OCI-LY7 (cell line): ENCODE data around the gene WDR26. TPM values are rescaled to one million over a fixed set of nuclear protein-coding genes. Genes with fewer than 3 reads are reported as not detected.

ENCODE experiments used
- BruUV-seq: library from RNA; stranded (reverse); fragments of 400-500 nt; replicated peaks from 2 replicates; lab custom pipeline; 2021; lab: Mats Ljungman, UMichigan
- CTCF ChIA-PET: fragments of 300-600 bp; sonication (Branson Sonifier 250); formaldehyde crosslinking; loops from one replicate; lab custom pipeline; 2022; ENCODE audit warnings: antibody characterized with exemption; ENCODE audit not compliant: unreplicated experiment; lab: Charles Lee
- POLR2A ChIA-PET: fragments of 300-600 bp; sonication (Branson Sonifier 250); formaldehyde crosslinking; loops from one replicate; lab custom pipeline; 2022; ENCODE audit warnings: antibody characterized with exemption; lab: Charles Lee
- DNase-seq: peaks from one replicate; pipeline ENCODE4 v3.0.0-alpha.2; 2015; ENCODE audit warnings: low spot score
- H2AFZ ChIP-seq: fragments of 200-600 bp; sonication (generic), shearing (Covaris generic); 2 replicates; pipeline ENCODE4 v1.6.1; 2014; ENCODE audit warnings: mild to moderate bottlenecking, antibody characterized with exemption, low read length, moderate library complexity
- H3K27ac ChIP-seq: fragments of 200-600 bp; sonication (generic); 2 replicates; pipeline ENCODE4 v1.5.1; 2014; ENCODE audit warnings: mixed run types, low read depth, mild to moderate bottlenecking, moderate library complexity, low read length, inconsistent platforms; ENCODE audit not compliant: poor library complexity, severe bottlenecking
- H3K36me3 ChIP-seq: fragments of 200-600 bp; sonication (generic); 2 replicates; pipeline ENCODE4 v1.6.1; 2014; ENCODE audit warnings: mild to moderate bottlenecking, antibody characterized with exemption, low read length, moderate library complexity, mixed read lengths; ENCODE audit not compliant: insufficient read depth
- H3K4me1 ChIP-seq: fragments of 200-600 bp; sonication (generic); 2 replicates; pipeline ENCODE4 v1.5.1; 2014; ENCODE audit warnings: mild to moderate bottlenecking, low read length; ENCODE audit not compliant: insufficient read depth, poor library complexity, severe bottlenecking
- H3K4me2 ChIP-seq: fragments of 200-600 bp; sonication (generic); 2 replicates; pipeline ENCODE4 v1.6.1; 2014; ENCODE audit warnings: mild to moderate bottlenecking, low read length
- H3K4me3 ChIP-seq: fragments of 200-600 bp; sonication (generic); 2 replicates; pipeline ENCODE4 v1.5.1; 2014; ENCODE audit warnings: mild to moderate bottlenecking, low read depth, low read length; ENCODE audit not compliant: poor library complexity, severe bottlenecking
- H3K79me2 ChIP-seq: fragments of 200-600 bp; sonication (generic); 2 replicates; pipeline ENCODE4 v1.6.1; 2016; ENCODE audit warnings: low read depth, mild to moderate bottlenecking, low read length, moderate library complexity, mixed read lengths; ENCODE audit not compliant: insufficient read depth
- H3K9me2 ChIP-seq: fragments of 200-600 bp; sonication (generic); 2 replicates; pipeline ENCODE4 v1.6.1; 2016; ENCODE audit warnings: mild to moderate bottlenecking, low read length, mixed read lengths; ENCODE audit not compliant: insufficient read depth
- H3K9me3 ChIP-seq: fragments of 200-600 bp; sonication (generic); 2 replicates; pipeline ENCODE4 v1.6.1; 2014; ENCODE audit warnings: mild to moderate bottlenecking, mixed run types, low read length, mixed read lengths
- H4K20me1 ChIP-seq: fragments of 200-600 bp; sonication (generic); 2 replicates; pipeline ENCODE4 v1.6.1; 2014; ENCODE audit warnings: mild to moderate bottlenecking, antibody characterized with exemption, low read length, moderate library complexity, mixed read lengths; ENCODE audit not compliant: insufficient read depth
- EZH2phosphoT487 ChIP-seq: fragments of 200-600 bp; sonication (generic); IDR thresholded peaks from 2 replicates; pipeline ENCODE4 v1.6.1; 2018; ENCODE audit warnings: low read depth, borderline replicate concordance, mild to moderate bottlenecking, mixed run types, antibody characterized with exemption, low read length, moderate library complexity, mixed read lengths
- intact Hi-C: fragments of 100-400 bp; cut with micrococcal nuclease; formaldehyde crosslinking; loops from one replicate; pipeline ENCODE4 v1.10.0; 2022; ENCODE audit not compliant: unreplicated experiment
- total RNA-seq, 2 experiments: library from RNA; depleted of rRNA in 1 of 2; stranded (reverse); fragments of >200 nt in 1 of 2; shearing (Covaris generic) in 1 of 2; gene quantifications; 2 replicates each; pipeline ENCODE4 v1.2.3, GENCODE V29; 2014 to 2022
- TF ChIP-seq, protein P1 (sequence below): fragments of 200-600 bp; sonication (generic); conservative IDR thresholded peaks from 2 replicates; pipeline ENCODE4 v1.5.1; 2014; ENCODE audit warnings: mild to moderate bottlenecking, antibody characterized with exemption, low read length, moderate library complexity, mixed read lengths

Gene WDR26
- total RNA-seq, 2 experiments from 2014 or later, result 32.0 to 77.5 TPM

DNA sequence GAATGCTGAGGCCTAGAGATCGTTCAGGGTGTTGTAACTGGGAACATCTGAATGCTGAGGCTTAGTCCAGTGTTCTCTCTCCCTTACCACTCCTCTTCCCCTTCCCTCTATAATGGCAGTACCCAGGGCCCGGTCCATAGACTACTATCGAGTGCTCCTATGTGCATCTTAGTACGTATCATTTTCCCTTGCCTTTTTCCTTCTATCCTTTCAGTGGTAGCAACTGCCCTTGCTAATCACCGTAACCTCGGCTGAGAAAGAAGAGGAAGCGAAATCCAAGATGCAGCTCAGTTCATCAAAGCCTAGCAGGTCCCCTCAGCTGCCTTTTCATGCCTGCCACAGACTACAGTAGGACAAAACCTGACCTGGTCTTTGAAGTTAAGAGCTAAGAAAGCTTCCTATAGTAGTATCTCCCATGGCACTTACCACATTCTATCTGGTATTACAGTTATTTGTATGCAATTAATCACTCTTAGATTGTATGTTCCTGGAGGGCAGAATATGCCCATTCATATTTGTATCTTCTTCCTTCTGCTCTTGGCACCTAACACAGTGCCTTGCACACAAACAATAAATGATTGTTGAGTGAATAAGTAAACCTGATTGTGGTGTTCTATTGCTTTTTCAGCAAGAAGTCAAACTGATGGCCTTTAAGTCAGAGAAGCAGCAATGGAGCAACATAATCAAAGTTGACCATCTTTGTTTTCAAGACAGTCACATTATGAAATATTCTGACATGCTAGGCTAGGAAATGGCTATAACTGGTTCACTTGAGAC is 55.6 kb downstream of the WDR26 start:
- BruUV-seq, result no TSS peak
- CTCF ChIA-PET, result no interaction called here
- no peak for TF ChIP-seq EZH2phosphoT487
- TF ChIP-seq, protein P1, sequence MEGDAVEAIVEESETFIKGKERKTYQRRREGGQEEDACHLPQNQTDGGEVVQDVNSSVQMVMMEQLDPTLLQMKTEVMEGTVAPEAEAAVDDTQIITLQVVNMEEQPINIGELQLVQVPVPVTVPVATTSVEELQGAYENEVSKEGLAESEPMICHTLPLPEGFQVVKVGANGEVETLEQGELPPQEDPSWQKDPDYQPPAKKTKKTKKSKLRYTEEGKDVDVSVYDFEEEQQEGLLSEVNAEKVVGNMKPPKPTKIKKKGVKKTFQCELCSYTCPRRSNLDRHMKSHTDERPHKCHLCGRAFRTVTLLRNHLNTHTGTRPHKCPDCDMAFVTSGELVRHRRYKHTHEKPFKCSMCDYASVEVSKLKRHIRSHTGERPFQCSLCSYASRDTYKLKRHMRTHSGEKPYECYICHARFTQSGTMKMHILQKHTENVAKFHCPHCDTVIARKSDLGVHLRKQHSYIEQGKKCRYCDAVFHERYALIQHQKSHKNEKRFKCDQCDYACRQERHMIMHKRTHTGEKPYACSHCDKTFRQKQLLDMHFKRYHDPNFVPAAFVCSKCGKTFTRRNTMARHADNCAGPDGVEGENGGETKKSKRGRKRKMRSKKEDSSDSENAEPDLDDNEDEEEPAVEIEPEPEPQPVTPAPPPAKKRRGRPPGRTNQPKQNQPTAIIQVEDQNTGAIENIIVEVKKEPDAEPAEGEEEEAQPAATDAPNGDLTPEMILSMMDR, result no peak
- Histone ChIP-seq H3K36me3 (peaks cover 42% of the 10 kb centered on the region), H3K9me2 (no peaks in the 10 kb centered on the region), H3K27ac (no peak overlapping the region), H3K4me3 (no peak overlapping the region), H3K4me2 (no peak overlapping the region), H3K79me2 (no peaks in the 10 kb centered on the region), H2AFZ (no peak overlapping the region), H3K4me1 (peaks cover 11% of the 10 kb centered on the region), H4K20me1 (no peaks in the 10 kb centered on the region), H3K9me3 (no peaks in the 10 kb centered on the region)
- POLR2A ChIA-PET, result interaction anchor here (0.6 kb wide), 1 partner anchor 67 kb away, joined by 4 read pairs; no protein-coding TSS in a partner anchor
- intact Hi-C loops, result no loop called here
- DNase-seq, result no peak

DNA sequence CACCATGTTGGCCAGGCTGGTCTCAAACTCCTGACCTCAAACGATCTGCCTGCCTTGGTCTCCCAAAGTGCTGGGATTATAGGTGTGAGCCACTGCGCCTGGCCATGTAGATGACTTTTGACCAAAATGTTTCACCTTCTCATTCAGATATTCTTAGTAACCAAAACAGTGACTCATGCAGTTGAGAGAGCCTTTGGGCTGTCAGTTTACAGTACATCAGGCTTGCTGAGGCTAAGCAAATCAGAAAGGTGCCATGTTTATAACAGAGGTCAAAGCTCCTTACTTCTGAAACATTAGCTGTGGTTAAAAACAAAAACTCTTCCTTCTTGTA is 57.0 kb downstream of the WDR26 start:
- intact Hi-C loops, result no loop called here
- Histone ChIP-seq H3K27ac (no peak overlapping the region), H3K36me3 (peaks cover 56% of the 10 kb centered on the region), H3K4me2 (no peak overlapping the region), H2AFZ (no peak overlapping the region), H4K20me1 (no peaks in the 10 kb centered on the region), H3K9me3 (no peaks in the 10 kb centered on the region), H3K9me2 (no peaks in the 10 kb centered on the region), H3K4me1 (peaks cover 11% of the 10 kb centered on the region), H3K79me2 (no peaks in the 10 kb centered on the region), H3K4me3 (no peak overlapping the region)
- ChIA-PET POLR2A (interaction anchor here (0.6 to 5.5 kb wide), 5 partner anchors 11 to 105 kb away, joined by 3 to 28 read pairs (median 5); no protein-coding TSS in a partner anchor), CTCF (no interaction called here)
- no peak for TF ChIP-seq EZH2phosphoT487
- TF ChIP-seq, protein P1, result no peak
- no peak for DNase-seq
- no TSS peak for BruUV-seq

DNA sequence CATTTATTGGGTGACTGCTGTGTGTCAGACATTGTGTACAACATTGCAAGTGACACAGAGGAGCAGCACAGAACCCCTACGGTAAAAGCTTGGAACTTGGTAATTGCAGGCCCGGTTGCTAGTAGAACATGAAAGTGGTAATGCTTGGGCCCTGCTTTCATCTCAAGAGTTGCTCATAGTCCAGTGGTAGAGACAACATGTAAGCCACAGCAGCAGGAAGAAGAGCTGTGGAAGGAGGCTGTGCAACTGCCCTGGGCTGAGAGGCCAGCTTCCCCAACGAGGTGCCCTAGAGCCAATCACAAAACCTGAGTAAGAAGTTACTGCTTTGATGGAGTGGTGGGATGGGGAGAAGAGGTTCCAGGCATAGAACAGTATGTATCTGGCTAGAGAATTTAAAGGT is 59.5 kb downstream of the WDR26 start:
- no peak overlapping the region for H3K4me3 ChIP-seq
- peaks cover 8% of the 10 kb centered on the region for H3K4me1 ChIP-seq
- H3K27ac ChIP-seq, result no peak overlapping the region
- no peaks in the 10 kb centered on the region for H3K79me2 ChIP-seq
- no peak overlapping the region for H3K4me2 ChIP-seq
- H4K20me1 ChIP-seq, result no peaks in the 10 kb centered on the region
- CTCF ChIA-PET, result no interaction called here
- H2AFZ ChIP-seq, result no peak overlapping the region
- no peaks in the 10 kb centered on the region for H3K9me3 ChIP-seq
- TF ChIP-seq EZH2phosphoT487, result no peak
- TF ChIP-seq, protein P1, result no peak
- peaks cover 82% of the 10 kb centered on the region for H3K36me3 ChIP-seq
- intact Hi-C loops, result no loop called here
- DNase-seq, result no peak
- no TSS peak for BruUV-seq
- H3K9me2 ChIP-seq, result no peaks in the 10 kb centered on the region
- POLR2A ChIA-PET, result interaction anchor here (0.6 to 5.5 kb wide), 5 partner anchors 8 to 222 kb away, joined by 3 to 28 read pairs (median 3); no protein-coding TSS in a partner anchor
